AG04450 (cell line): Measurements from ENCODE around the gene LTBP4. TPM values are rescaled to one million over a fixed set of nuclear protein-coding genes. Genes with fewer than 3 reads are reported as not detected.

Experiments
- CTCF ChIA-PET: fragments of 300-600, 350-600 bp; formaldehyde crosslinking; extraction: SDS; loops from one replicate; lab custom pipeline; 2022; ENCODE audit warnings: antibody characterized with exemption, inconsistent platforms; lab: Charles Lee
- POLR2A ChIA-PET: fragments of 350-600 bp; formaldehyde crosslinking; extraction: SDS; loops from one replicate; lab custom pipeline; 2021; ENCODE audit warnings: antibody characterized with exemption, inconsistent platforms; lab: Yijun Ruan, JAX
- DNase-seq: peaks from one replicate; pipeline ENCODE4 v3.0.0-alpha.2; 2011; ENCODE audit warnings: low read depth, low spot score
- H3K27ac ChIP-seq: one replicate; pipeline ENCODE4 v1.5.1; 2012; ENCODE audit warnings: low read depth, low read length, control low read depth
- H3K27me3 ChIP-seq: one replicate; pipeline ENCODE4 v1.6.0; 2012; ENCODE audit warnings: low read length; ENCODE audit not compliant: control insufficient read depth, insufficient read depth
- H3K4me3 ChIP-seq: 2 replicates; pipeline ENCODE4 v1.5.1; 2011; ENCODE audit warnings: mild to moderate bottlenecking, low read depth, low read length, control low read depth
- H3K9me3 ChIP-seq: 2 replicates; pipeline ENCODE4 v1.5.1; 2012; ENCODE audit warnings: low read length; ENCODE audit not compliant: control insufficient read depth, insufficient read depth
- CTCF ChIP-seq: IDR thresholded peaks from 2 replicates; pipeline ENCODE4 v1.5.1; 2011; ENCODE audit warnings: low read depth, low read length, control low read depth, inconsistent platforms
- polyA plus RNA-seq: library from polyadenylated mRNA; depleted of rRNA; stranded (reverse); fragments of >200 nt; gene quantifications from 2 replicates; pipeline ENCODE4 v1.2.3, GENCODE V29; 2011

LTBP4 gene
- polyA plus RNA-seq, 1 experiment, result 41.3 TPM

DNA sequence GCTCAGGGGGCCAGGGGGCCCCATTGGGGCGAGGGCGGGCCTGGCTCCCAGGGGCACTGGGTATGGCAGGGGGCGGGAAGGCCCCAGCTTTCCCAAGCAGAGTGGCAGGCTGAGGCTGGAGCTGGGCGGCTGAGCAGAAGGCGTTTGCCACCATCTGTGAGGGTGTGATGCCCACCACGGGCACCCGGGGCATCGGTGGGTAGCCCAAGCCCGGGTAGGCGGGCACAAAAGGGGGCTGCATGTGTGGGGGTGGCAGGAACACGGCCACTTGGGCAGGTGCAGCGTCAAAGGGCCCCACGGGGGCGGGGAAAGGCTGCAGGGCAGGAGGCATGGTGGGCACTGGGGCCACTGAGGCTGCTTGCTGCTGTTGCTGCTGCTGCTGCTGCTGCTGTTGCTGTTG is 66.4 kb downstream of the LTBP4 start:
- ChIA-PET POLR2A (no interaction called here), CTCF (no interaction called here)
- TF ChIP-seq CTCF, result no peak
- no peak for DNase-seq
- no peak overlapping the region for H3K27ac ChIP-seq
- H3K9me3 ChIP-seq, result peaks cover 15% of the 10 kb centered on the region
- no peaks in the 10 kb centered on the region for H3K27me3 ChIP-seq
- H3K4me3 ChIP-seq, result no peak overlapping the region

GRCh38 chr19:40668991-40669614 is 67.9 kb downstream of the LTBP4 start:
- TF ChIP-seq CTCF, result no peak
- no peak for DNase-seq
- ChIA-PET CTCF (no interaction called here), POLR2A (no interaction called here)
- Histone ChIP-seq H3K4me3 (no peak overlapping the region), H3K9me3 (peaks cover 15% of the 10 kb centered on the region), H3K27me3 (no peaks in the 10 kb centered on the region), H3K27ac (no peak overlapping the region)

DNA sequence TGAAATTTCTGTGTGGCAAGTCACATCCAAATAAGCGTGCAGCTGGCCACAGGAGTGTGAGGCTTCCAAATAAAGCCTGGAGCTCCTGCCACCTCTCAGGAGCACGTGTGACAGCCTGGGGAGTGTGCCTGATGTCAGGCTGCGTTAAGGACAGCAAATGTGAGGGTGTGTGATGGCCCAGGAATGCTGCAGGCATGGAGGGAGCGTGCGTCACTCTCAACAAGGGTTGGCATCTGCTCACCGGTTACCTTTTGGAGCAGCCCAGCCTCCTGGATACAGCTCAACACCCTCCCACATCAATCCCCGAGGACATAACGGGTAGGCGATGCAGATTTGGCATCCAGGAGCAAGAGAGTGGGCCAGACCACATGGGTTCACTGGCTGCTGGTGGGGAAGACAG is 70.2 kb downstream of the LTBP4 start:
- ChIA-PET POLR2A (interaction anchor here (0.7 kb wide), 1 partner anchor 8 kb away, joined by 3 read pairs; no protein-coding TSS in a partner anchor), CTCF (interaction anchor here (1.4 kb wide), 1 partner anchor 135 kb away, joined by 3 read pairs; no protein-coding TSS in a partner anchor)
- Histone ChIP-seq H3K27me3 (no peaks in the 10 kb centered on the region), H3K27ac (no peak overlapping the region), H3K9me3 (peaks cover 15% of the 10 kb centered on the region), H3K4me3 (no peak overlapping the region)
- no peak for TF ChIP-seq CTCF
- no peak for DNase-seq

DNA sequence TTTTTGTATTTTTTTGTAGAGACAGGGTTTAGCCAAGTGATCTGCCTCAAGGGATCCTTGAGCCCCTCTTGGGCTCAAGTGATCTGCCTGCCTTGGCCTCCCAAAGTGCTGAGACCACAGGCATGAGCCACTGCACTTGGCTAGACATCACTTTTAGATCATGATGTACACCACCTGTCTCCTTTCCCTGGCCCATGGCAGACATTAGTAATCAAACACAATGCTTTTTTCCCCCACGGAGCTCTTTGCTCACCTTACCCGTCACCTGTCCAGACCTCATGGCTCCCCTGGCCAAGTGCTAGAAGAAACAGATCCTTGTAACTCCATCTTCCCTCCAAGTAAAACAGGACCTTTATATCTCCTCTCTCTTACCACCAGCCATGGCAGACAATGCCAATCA is 70.9 kb downstream of the LTBP4 start:
- no peak overlapping the region for H3K4me3 ChIP-seq
- H3K9me3 ChIP-seq, result peaks cover 15% of the 10 kb centered on the region
- ChIA-PET CTCF (interaction anchor here (1.4 kb wide), 1 partner anchor 135 kb away, joined by 3 read pairs; no protein-coding TSS in a partner anchor), POLR2A (interaction anchor here (0.7 kb wide), 1 partner anchor 9 kb away, joined by 3 read pairs; no protein-coding TSS in a partner anchor)
- H3K27ac ChIP-seq, result no peak overlapping the region
- TF ChIP-seq CTCF, result no peak
- no peaks in the 10 kb centered on the region for H3K27me3 ChIP-seq
- no peak for DNase-seq

- no peak overlapping the region for H3K27ac ChIP-seq
- CTCF ChIA-PET, result no interaction called here
- no peak overlapping the region for H3K4me3 ChIP-seq
- POLR2A ChIA-PET, result interaction anchor here (0.6 to 1.0 kb wide), 2 partner anchors 8 to 97 kb away, joined by 3 to 4 read pairs; no protein-coding TSS in a partner anchor
- peaks cover 15% of the 10 kb centered on the region for H3K9me3 ChIP-seq
- H3K27me3 ChIP-seq, result no peaks in the 10 kb centered on the region
- no peak for DNase-seq
- no peak for TF ChIP-seq CTCF
Observed at GRCh38 chr19:40672573-40673299, 71.6 kb downstream of the LTBP4 start.
